K562 (cell line): ENCODE results near the gene ULBP1. TPM values are rescaled to one million over a fixed set of nuclear protein-coding genes. Genes with fewer than 3 reads are reported as not detected.
A peak's percentile ranks its signal among the peaks of the same experiment; 100 is the strongest.

Experiments used
- BCL6 ChIP-seq: fragments of 250-450 bp; sonication (Bioruptor Pico); IDR thresholded peaks from 2 replicates; pipeline ENCODE4 v1.4.0; 2020
- BRD9 ChIP-seq: fragments of 450-650 bp; IDR thresholded peaks from 2 replicates; pipeline ENCODE4 v1.6.1; 2018; ENCODE audit warnings: low read depth; ENCODE audit not compliant: partially characterized antibody
- FOS ChIP-seq: IDR thresholded peaks from 3 replicates; pipeline ENCODE4 v1.6.1; 2011; ENCODE audit not compliant: insufficient read length; ENCODE audit errors: extremely low read depth
- KLF13 ChIP-seq: fragments of 450-650 bp; IDR thresholded peaks from 2 replicates; pipeline ENCODE4 v1.6.1; 2016; ENCODE audit warnings: missing genetic modification characterization, low read depth, mild to moderate bottlenecking, missing compliant biosample characterization, moderate library complexity, borderline replicate concordance
- NR1H2 ChIP-seq: sonication (generic); formaldehyde crosslinking; IDR thresholded peaks from 2 replicates; pipeline ENCODE4 v1.4.0; 2020; ENCODE audit warnings: mild to moderate bottlenecking, missing genetic modification reagents
- NUFIP1 ChIP-seq: fragments of 450-650 bp; IDR thresholded peaks from 2 replicates; pipeline ENCODE4 v1.6.1; 2018; ENCODE audit not compliant: partially characterized antibody
- RAD51 ChIP-seq: fragments of 450-650 bp; IDR thresholded peaks from 2 replicates; pipeline ENCODE4 v1.7.1; 2016; ENCODE audit warnings: low read depth, mild to moderate bottlenecking, borderline replicate concordance
- SAFB ChIP-seq: fragments of 200-400 bp; formaldehyde crosslinking; IDR thresholded peaks from 2 replicates; pipeline ENCODE4 v1.6.1; 2017; ENCODE audit warnings: low read depth, low read length, borderline replicate concordance
- SMARCE1 ChIP-seq: fragments of 450-650 bp; IDR thresholded peaks from 2 replicates; pipeline ENCODE4 v1.7.1; 2016; ENCODE audit warnings: mild to moderate bottlenecking
- SRF ChIP-seq, 2 experiments: fragments of 250-450, 450-650 bp in 1 of 2; sonication (Bioruptor Pico) in 1 of 2; sonication (generic) in 1 of 2; formaldehyde crosslinking; IDR thresholded peaks; 2 replicates each; pipeline versions ENCODE4 v1.5.0 to v1.5.1; 2020 to 2022; ENCODE audit warnings: mild to moderate bottlenecking in 1 of 2, missing genetic modification reagents in 1 of 2
- ZKSCAN1 ChIP-seq: fragments of 150-350 bp; IDR thresholded peaks from 2 replicates; pipeline ENCODE4 v1.6.1; 2016; ENCODE audit warnings: low read depth, low read length
- ZNF197 ChIP-seq: fragments of 200-800 bp; sonication (Bioruptor generic); IDR thresholded peaks from 2 replicates; pipeline ENCODE4 v1.6.1; 2016; ENCODE audit warnings: low read depth, missing genetic modification characterization, missing compliant biosample characterization
- ZNF274 ChIP-seq: IDR thresholded peaks from 2 replicates; pipeline ENCODE4 v1.6.1; 2011; ENCODE audit warnings: low read depth, mild to moderate bottlenecking, low read length, moderate library complexity, borderline replicate concordance
- ZNF699 ChIP-seq: fragments of 250-450 bp; sonication (Bioruptor Pico); IDR thresholded peaks from 2 replicates; pipeline ENCODE4 v1.8.0; 2021; ENCODE audit warnings: mild to moderate bottlenecking, moderate library complexity; ENCODE audit not compliant: insufficient replicate concordance
- polyA plus RNA-seq, 8 experiments: library from polyadenylated mRNA; depleted of rRNA in 4 of 8; stranded (reverse) in 5 of 8; unstranded in 3 of 8; fragments of >200 nt; fragmentation: Nextera tagmentation in 2 of 8; fragmentation: Illumina TruSeq in 1 of 8; extraction: Ambion mirVana in 2 of 8; extraction: Trizol in 1 of 8; gene quantifications; 2 replicates each; pipeline versions ENCODE4 v1.2.1 to v1.2.3, GENCODE V29; 2011 to 2014; ENCODE audit warnings: inconsistent platforms in 1 of 8, missing spikeins in 1 of 8
- total RNA-seq, 7 experiments: library from RNA; depleted of rRNA in 6 of 7; stranded (reverse); fragments of >200 nt in 6 of 7; fragmentation: Illumina TruSeq in 2 of 7; extraction: Trizol in 2 of 7; gene quantifications; 2 replicates each; pipeline versions ENCODE4 v1.2.1 to v1.2.3, GENCODE V29; 2011 to 2021; ENCODE audit warnings: low replicate concordance in 1 of 7
- TF ChIP-seq, protein P1 (sequence below): sonication (generic); formaldehyde crosslinking; IDR thresholded peaks from 2 replicates; pipeline ENCODE4 v1.8.0; 2022; ENCODE audit warnings: mild to moderate bottlenecking, missing genetic modification reagents
- TF ChIP-seq, protein P2 (sequence below): fragments of 250-450 bp; sonication (Bioruptor Pico); IDR thresholded peaks from 2 replicates; pipeline ENCODE4 v1.4.0; 2020
- TF ChIP-seq, protein P3 (sequence below): fragments of 250-450 bp; sonication (Bioruptor Pico); IDR thresholded peaks from 2 replicates; pipeline ENCODE4 v1.4.0; 2020; ENCODE audit warnings: mild to moderate bottlenecking, moderate library complexity, borderline replicate concordance
- TF ChIP-seq, protein P4 (sequence below): sonication (generic); formaldehyde crosslinking; IDR thresholded peaks from 2 replicates; pipeline ENCODE4 v1.9.0; 2022; ENCODE audit warnings: mild to moderate bottlenecking, missing genetic modification reagents

ULBP1 gene
- total and polyA plus RNA-seq, 9 of the 15 experiments (the other 6 are each of a cell fraction or from before 2014, with no cell fraction given), result 0.33 to 6.0 (median 2.5) TPM

DNA sequence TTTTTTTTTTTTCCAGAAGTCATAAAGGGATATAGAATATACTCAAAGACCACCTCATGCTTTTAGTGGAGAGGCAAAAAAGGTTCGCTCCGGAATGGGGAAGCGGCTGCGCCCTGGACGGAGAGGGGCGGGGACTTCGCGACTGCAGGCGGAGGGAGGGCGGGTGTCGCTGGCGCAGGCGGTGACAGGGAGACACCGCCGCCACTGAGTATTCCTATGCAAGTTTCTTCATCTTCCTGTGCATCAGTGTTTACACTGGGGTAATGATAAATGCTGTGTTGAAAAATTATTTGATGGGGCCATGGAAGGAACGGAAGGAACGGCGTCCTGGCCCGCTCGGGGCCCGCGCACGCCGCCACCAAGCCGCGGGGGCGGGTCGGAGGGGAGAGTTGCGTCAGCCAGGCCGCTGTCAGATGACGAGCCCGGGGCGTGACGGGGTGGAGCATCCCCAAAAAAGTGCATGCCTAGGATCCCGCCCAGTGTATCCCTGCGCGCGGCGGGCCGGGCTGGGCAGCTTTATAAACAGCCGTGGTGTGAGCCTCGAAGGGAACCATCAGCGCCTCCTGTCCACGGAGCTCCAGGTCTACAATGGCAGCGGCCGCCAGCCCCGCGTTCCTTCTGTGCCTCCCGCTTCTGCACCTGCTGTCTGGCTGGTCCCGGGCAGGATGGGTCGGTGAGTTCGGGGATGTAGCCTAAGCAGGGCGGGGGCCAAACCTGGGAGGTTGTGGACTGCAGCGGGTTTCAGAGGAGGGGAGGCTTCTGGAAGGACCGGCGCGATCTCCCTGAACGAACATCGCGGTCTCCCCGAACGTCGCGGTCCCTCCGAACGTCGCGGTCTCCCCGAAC, at the start of gene ULBP1 (continued):
- TF ChIP-seq KLF13 (peak; percentile 92; the same call in 1 of the 2 replicates), RAD51 (peak; percentile 47; the same call in 1 of the 2 replicates), NR1H2 (0 out of 2 replicates have a peak, but pooled peaks have one; percentile 16), ZNF274 (0 out of 2 replicates have a peak, but pooled peaks have one; percentile 27), ZKSCAN1 (no peak), SRF (CRISPR knock-in tag; IDR thresholded peaks at IDR 0.05) (peak in 1 of 2 experiments; percentile 96; a peak in 2 of 4 replicates), SAFB (no peak; the same call in 1 of the 2 replicates), ZNF197 (CRISPR knock-in tag) (no peak), BCL6 (no peak), SMARCE1 (no peak), BRD9 (no peak), NUFIP1 (no peak), ZNF699 (CRISPR knock-in tag) (no peak), FOS (no peak)
- TF ChIP-seq, protein P1, sequence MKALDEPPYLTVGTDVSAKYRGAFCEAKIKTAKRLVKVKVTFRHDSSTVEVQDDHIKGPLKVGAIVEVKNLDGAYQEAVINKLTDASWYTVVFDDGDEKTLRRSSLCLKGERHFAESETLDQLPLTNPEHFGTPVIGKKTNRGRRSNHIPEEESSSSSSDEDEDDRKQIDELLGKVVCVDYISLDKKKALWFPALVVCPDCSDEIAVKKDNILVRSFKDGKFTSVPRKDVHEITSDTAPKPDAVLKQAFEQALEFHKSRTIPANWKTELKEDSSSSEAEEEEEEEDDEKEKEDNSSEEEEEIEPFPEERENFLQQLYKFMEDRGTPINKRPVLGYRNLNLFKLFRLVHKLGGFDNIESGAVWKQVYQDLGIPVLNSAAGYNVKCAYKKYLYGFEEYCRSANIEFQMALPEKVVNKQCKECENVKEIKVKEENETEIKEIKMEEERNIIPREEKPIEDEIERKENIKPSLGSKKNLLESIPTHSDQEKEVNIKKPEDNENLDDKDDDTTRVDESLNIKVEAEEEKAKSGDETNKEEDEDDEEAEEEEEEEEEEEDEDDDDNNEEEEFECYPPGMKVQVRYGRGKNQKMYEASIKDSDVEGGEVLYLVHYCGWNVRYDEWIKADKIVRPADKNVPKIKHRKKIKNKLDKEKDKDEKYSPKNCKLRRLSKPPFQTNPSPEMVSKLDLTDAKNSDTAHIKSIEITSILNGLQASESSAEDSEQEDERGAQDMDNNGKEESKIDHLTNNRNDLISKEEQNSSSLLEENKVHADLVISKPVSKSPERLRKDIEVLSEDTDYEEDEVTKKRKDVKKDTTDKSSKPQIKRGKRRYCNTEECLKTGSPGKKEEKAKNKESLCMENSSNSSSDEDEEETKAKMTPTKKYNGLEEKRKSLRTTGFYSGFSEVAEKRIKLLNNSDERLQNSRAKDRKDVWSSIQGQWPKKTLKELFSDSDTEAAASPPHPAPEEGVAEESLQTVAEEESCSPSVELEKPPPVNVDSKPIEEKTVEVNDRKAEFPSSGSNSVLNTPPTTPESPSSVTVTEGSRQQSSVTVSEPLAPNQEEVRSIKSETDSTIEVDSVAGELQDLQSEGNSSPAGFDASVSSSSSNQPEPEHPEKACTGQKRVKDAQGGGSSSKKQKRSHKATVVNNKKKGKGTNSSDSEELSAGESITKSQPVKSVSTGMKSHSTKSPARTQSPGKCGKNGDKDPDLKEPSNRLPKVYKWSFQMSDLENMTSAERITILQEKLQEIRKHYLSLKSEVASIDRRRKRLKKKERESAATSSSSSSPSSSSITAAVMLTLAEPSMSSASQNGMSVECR (CRISPR knock-in tag), result peak; percentile 76
- TF ChIP-seq, protein P2, sequence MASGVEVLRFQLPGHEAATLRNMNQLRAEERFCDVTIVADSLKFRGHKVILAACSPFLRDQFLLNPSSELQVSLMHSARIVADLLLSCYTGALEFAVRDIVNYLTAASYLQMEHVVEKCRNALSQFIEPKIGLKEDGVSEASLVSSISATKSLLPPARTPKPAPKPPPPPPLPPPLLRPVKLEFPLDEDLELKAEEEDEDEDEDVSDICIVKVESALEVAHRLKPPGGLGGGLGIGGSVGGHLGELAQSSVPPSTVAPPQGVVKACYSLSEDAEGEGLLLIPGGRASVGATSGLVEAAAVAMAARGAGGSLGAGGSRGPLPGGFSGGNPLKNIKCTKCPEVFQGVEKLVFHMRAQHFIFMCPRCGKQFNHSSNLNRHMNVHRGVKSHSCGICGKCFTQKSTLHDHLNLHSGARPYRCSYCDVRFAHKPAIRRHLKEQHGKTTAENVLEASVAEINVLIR (CRISPR knock-in tag), result peak; percentile 74
- TF ChIP-seq, protein P3, sequence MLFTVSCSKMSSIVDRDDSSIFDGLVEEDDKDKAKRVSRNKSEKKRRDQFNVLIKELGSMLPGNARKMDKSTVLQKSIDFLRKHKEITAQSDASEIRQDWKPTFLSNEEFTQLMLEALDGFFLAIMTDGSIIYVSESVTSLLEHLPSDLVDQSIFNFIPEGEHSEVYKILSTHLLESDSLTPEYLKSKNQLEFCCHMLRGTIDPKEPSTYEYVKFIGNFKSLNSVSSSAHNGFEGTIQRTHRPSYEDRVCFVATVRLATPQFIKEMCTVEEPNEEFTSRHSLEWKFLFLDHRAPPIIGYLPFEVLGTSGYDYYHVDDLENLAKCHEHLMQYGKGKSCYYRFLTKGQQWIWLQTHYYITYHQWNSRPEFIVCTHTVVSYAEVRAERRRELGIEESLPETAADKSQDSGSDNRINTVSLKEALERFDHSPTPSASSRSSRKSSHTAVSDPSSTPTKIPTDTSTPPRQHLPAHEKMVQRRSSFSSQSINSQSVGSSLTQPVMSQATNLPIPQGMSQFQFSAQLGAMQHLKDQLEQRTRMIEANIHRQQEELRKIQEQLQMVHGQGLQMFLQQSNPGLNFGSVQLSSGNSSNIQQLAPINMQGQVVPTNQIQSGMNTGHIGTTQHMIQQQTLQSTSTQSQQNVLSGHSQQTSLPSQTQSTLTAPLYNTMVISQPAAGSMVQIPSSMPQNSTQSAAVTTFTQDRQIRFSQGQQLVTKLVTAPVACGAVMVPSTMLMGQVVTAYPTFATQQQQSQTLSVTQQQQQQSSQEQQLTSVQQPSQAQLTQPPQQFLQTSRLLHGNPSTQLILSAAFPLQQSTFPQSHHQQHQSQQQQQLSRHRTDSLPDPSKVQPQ (CRISPR knock-in tag), result no peak
- TF ChIP-seq, protein P4, sequence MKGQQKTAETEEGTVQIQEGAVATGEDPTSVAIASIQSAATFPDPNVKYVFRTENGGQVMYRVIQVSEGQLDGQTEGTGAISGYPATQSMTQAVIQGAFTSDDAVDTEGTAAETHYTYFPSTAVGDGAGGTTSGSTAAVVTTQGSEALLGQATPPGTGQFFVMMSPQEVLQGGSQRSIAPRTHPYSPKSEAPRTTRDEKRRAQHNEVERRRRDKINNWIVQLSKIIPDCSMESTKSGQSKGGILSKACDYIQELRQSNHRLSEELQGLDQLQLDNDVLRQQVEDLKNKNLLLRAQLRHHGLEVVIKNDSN (CRISPR knock-in tag), result peak; percentile 71
